GM12878 (cell line): Measurements from ENCODE around the gene NSD2. TPM values are rescaled to one million over a fixed set of nuclear protein-coding genes. Genes with fewer than 3 reads are reported as not detected.

Experiments
- ATAC-seq: fragments of 200-7000 bp; cut with Tn5 transposase; 3 replicates; pipeline ENCODE4 v1.9.1; 2020; ENCODE audit warnings: mild to moderate bottlenecking, moderate library complexity
- BruUV-seq: library from RNA; stranded (reverse); fragments of 400-500 nt; replicated peaks from 2 replicates; lab custom pipeline; 2021; lab: Mats Ljungman, UMichigan
- CTCF ChIA-PET: fragments of 300-600 bp; sonication (Branson Sonifier 250); formaldehyde crosslinking; extraction: SDS; loops from one replicate; lab custom pipeline; 2021; ENCODE audit warnings: inconsistent platforms; lab: Yijun Ruan, JAX
- POLR2A ChIA-PET: fragments of 350-600 bp; formaldehyde crosslinking; extraction: SDS; loops from one replicate; lab custom pipeline; 2021; ENCODE audit warnings: inconsistent platforms; lab: Charles Lee
- RAD21 ChIA-PET: fragments of 300-600 bp; sonication (Branson Sonifier 250); formaldehyde crosslinking; loops from one replicate; lab custom pipeline; 2023; ENCODE audit warnings: antibody characterized with exemption; ENCODE audit not compliant: unreplicated experiment; lab: Charles Lee
- SMC1A ChIA-PET: fragments of 300-600 bp; sonication (Branson Sonifier 250); formaldehyde crosslinking; loops from one replicate; lab custom pipeline; 2023; ENCODE audit not compliant: unreplicated experiment, uncharacterized antibody; lab: Charles Lee
- DNase-seq: peaks from one replicate; pipeline ENCODE4 v3.0.0-alpha.2; 2011; ENCODE audit warnings: low read depth, low spot score
- FAIRE-seq: peaks from 3 replicates; lab custom pipeline; 2011; peaks lifted over from hg19 to GRCh38; lab: Jason Lieb, UNC
- H2AFZ ChIP-seq: 2 replicates; pipeline ENCODE4 v1.6.0; 2011; ENCODE audit warnings: low read depth, low read length, control low read depth; ENCODE audit not compliant: control insufficient read depth
- H3K27ac ChIP-seq: 2 replicates; pipeline ENCODE4 v1.5.1; 2011; ENCODE audit warnings: control low read depth; ENCODE audit not compliant: control insufficient read depth, insufficient read depth
- H3K27me3 ChIP-seq, 2 experiments: replicated peaks in 1 of 2; 2 replicates each; pipeline versions ENCODE4 v1.6.0 to v1.6.1; 2011; ENCODE audit warnings: low read length in 1 of 2; ENCODE audit not compliant: control insufficient read depth in 2 of 2, insufficient read depth in 2 of 2
- H3K36me3 ChIP-seq, 2 experiments: 2 replicates each; pipeline ENCODE4 v1.5.1; 2011; ENCODE audit warnings: low read length in 1 of 2; ENCODE audit not compliant: control insufficient read depth in 2 of 2, insufficient read depth in 2 of 2
- H3K4me1 ChIP-seq: 2 replicates; pipeline ENCODE4 v1.6.1; 2011; ENCODE audit warnings: mild to moderate bottlenecking, low read length, moderate library complexity, mixed read lengths; ENCODE audit not compliant: control insufficient read depth, insufficient read depth
- H3K4me2 ChIP-seq: 2 replicates; pipeline ENCODE4 v1.6.0; 2011; ENCODE audit warnings: control low read depth; ENCODE audit not compliant: control insufficient read depth, insufficient read depth
- H3K4me3 ChIP-seq: fragments of 200-600 bp; sonication (generic); 2 replicates; pipeline ENCODE4 v1.5.1; 2016
- H3K79me2 ChIP-seq: 2 replicates; pipeline ENCODE4 v1.6.0; 2011; ENCODE audit warnings: low read length; ENCODE audit not compliant: control insufficient read depth, insufficient read depth
- H3K9ac ChIP-seq: 2 replicates; pipeline ENCODE4 v1.8.0; 2011; ENCODE audit warnings: low read length, control low read depth, mixed read lengths; ENCODE audit not compliant: control insufficient read depth, insufficient read depth
- H3K9me3 ChIP-seq: replicated peaks from 3 replicates; pipeline ENCODE4 v1.5.1; 2011; ENCODE audit warnings: mild to moderate bottlenecking, low read length; ENCODE audit not compliant: control insufficient read depth, insufficient read depth
- H4K20me1 ChIP-seq: 2 replicates; pipeline ENCODE4 v1.6.0; 2011; ENCODE audit not compliant: control insufficient read depth, insufficient read depth
- EED ChIP-seq: sonication (generic); IDR thresholded peaks from 2 replicates; pipeline ENCODE4 v1.6.1; 2016; ENCODE audit warnings: antibody characterized with exemption, low read depth
- FOXK2 ChIP-seq: fragments of 450-650 bp; IDR thresholded peaks from 2 replicates; pipeline ENCODE4 v1.6.1; 2017; ENCODE audit warnings: mild to moderate bottlenecking, moderate library complexity
- IKZF2 ChIP-seq, 2 experiments: fragments of 450-650 bp; IDR thresholded peaks; 2 replicates each; pipeline ENCODE4 v1.6.1; 2017; ENCODE audit warnings: mild to moderate bottlenecking in 2 of 2, moderate library complexity in 2 of 2
- KAT2A ChIP-seq: conservative IDR thresholded peaks from 2 replicates; pipeline ENCODE4 v1.6.1; 2011; ENCODE audit warnings: low read depth, low read length; ENCODE audit not compliant: control insufficient read depth
- MYB ChIP-seq: fragments of 150-350 bp; IDR thresholded peaks from 2 replicates; pipeline ENCODE4 v1.6.1; 2014; ENCODE audit warnings: mild to moderate bottlenecking, low read depth, low read length, borderline replicate concordance
- NR2C2 ChIP-seq: IDR thresholded peaks from 2 replicates; pipeline ENCODE4 v1.6.1; 2011; ENCODE audit warnings: borderline replicate concordance, low read depth; ENCODE audit not compliant: control insufficient read depth, insufficient read length
- POLR2AphosphoS2 ChIP-seq: IDR thresholded peaks from 2 replicates; pipeline ENCODE4 v1.6.1; 2011; ENCODE audit warnings: low read depth, mild to moderate bottlenecking, low read length, improper control_type of control experiment, moderate library complexity
- RAD21 ChIP-seq: IDR thresholded peaks from 2 replicates; pipeline ENCODE4 v1.6.1; 2011; ENCODE audit warnings: mild to moderate bottlenecking, low read depth, low read length, moderate library complexity; ENCODE audit not compliant: insufficient read depth
- RCOR1 ChIP-seq: conservative IDR thresholded peaks from 2 replicates; pipeline ENCODE4 v1.6.1; 2012; ENCODE audit warnings: low read depth, low read length, improper control_type of control experiment
- RELB ChIP-seq: fragments of 450-650 bp; IDR thresholded peaks from 2 replicates; pipeline ENCODE4 v1.6.1; 2017; ENCODE audit warnings: low read depth, mild to moderate bottlenecking, moderate library complexity
- ZNF687 ChIP-seq: fragments of 450-650 bp; IDR thresholded peaks from 2 replicates; pipeline ENCODE4 v1.6.1; 2017; ENCODE audit warnings: mild to moderate bottlenecking, moderate library complexity
- WGBS: methylation state at CpG from one replicate; pipeline ENCODE4 v1.1.6; 2016; ENCODE audit warnings: low lambda C conversion rate; ENCODE audit not compliant: insufficient replicate concordance, insufficient coverage; ENCODE audit errors: missing lambda C conversion rate; 5-methylcytosine and 5-hydroxymethylcytosine counted together
- in situ Hi-C: fragments of 300-500 bp; cut with MboI; formaldehyde crosslinking; loops from 9 replicates; pipeline ENCODE4 v1.14.3; 2018; ENCODE audit warnings: mixed read lengths
- intact Hi-C: fragments of 100-400 bp; cut with micrococcal nuclease; formaldehyde crosslinking; loops from one replicate; pipeline ENCODE4 v1.14.2; 2022; ENCODE audit not compliant: unreplicated experiment
- polyA plus RNA-seq, 11 experiments: library from polyadenylated mRNA; depleted of rRNA in 4 of 11; unstranded in 6 of 11; stranded (reverse) in 5 of 11; fragments of >200 nt; fragmentation: Nextera tagmentation in 4 of 11; fragmentation: Illumina TruSeq in 1 of 11; extraction: Ambion mirVana in 4 of 11; extraction: Trizol in 1 of 11; gene quantifications; 1 replicate in 1 of 11; 2 replicates in 10 of 11; pipeline versions ENCODE4 v1.2.1 to v1.2.3, GENCODE V29; 2011 to 2016; ENCODE audit warnings: inconsistent platforms in 2 of 11, missing spikeins in 2 of 11, low read depth in 1 of 11
- total RNA-seq, 4 experiments: library from RNA; depleted of rRNA in 3 of 4; stranded (reverse); fragments of >200 nt in 3 of 4; fragmentation: Illumina TruSeq in 1 of 4; extraction: Trizol in 1 of 4; gene quantifications; 2 replicates each; pipeline versions ENCODE4 v1.2.1 to v1.2.3, GENCODE V29; 2013 to 2021

Gene NSD2
- total and polyA plus RNA-seq, 10 of the 15 experiments (the other 5 are each of a cell fraction or from before 2014, with no cell fraction given) = 8.6 to 139 (median 67.2) TPM

GRCh38 chr4:1973218-1973617 is 102.0 kb downstream of the NSD2 start:
- Histone ChIP-seq H3K27me3 (no peaks in the 10 kb centered on the region), H3K9me3 (no peaks in the 10 kb centered on the region), H3K9ac (no peak overlapping the region), H3K4me3 (no peak overlapping the region), H3K36me3 (peaks cover 31 to 46% of the 10 kb centered on the region in 2 experiments), H3K27ac (no peak overlapping the region), H3K4me2 (no peak overlapping the region), H3K4me1 (no peaks in the 10 kb centered on the region), H4K20me1 (no peaks in the 10 kb centered on the region), H2AFZ (no peak overlapping the region), H3K79me2 (no peaks in the 10 kb centered on the region)
- ChIA-PET RAD21 (no interaction called here), CTCF (no interaction called here), POLR2A (no interaction called here), SMC1A (no interaction called here)
- no TSS peak for BruUV-seq
- DNase-seq (no peak), FAIRE-seq (no peak), ATAC-seq (no peak)
- intact Hi-C loops = no loop called here
- no peak for TF ChIP-seq IKZF2 (IDR thresholded peaks at IDR 0.05)
- WGBS = 96% methylated on average over 12 of the region's 12 CpGs
- in situ Hi-C loops = no loop called here

GRCh38 chr4:1973661-1974060 is 102.5 kb downstream of the NSD2 start:
- no peaks in the 10 kb centered on the region for H3K79me2 ChIP-seq
- DNase-seq (no peak), FAIRE-seq (no peak), ATAC-seq (no peak)
- no peaks in the 10 kb centered on the region for H4K20me1 ChIP-seq
- H3K4me3 ChIP-seq = no peak overlapping the region
- no peaks in the 10 kb centered on the region for H3K4me1 ChIP-seq
- H3K27ac ChIP-seq = no peak overlapping the region
- intact Hi-C loops (no loop called here), in situ Hi-C loops (no loop called here)
- POLR2A ChIA-PET = no interaction called here
- H2AFZ ChIP-seq = no peak overlapping the region
- RAD21 ChIA-PET = no interaction called here
- H3K4me2 ChIP-seq = no peak overlapping the region
- no peaks in the 10 kb centered on the region for H3K9me3 ChIP-seq
- no peaks in the 10 kb centered on the region for H3K27me3 ChIP-seq
- 98% methylated on average over 18 of the region's 18 CpGs for WGBS
- SMC1A ChIA-PET = no interaction called here
- peaks cover 28 to 49% of the 10 kb centered on the region in 2 experiments for H3K36me3 ChIP-seq
- CTCF ChIA-PET = no interaction called here
- no peak overlapping the region for H3K9ac ChIP-seq
- BruUV-seq = no TSS peak
- TF ChIP-seq POLR2AphosphoS2 (no peak), FOXK2 (no peak), RAD21 (no peak), EED (no peak), RCOR1 (no peak), RELB (no peak), KAT2A (no peak), NR2C2 (no peak), ZNF687 (no peak), MYB (no peak)
